ENCODE data around the gene SEMA3D. TPM values are rescaled to one million over a fixed set of nuclear protein-coding genes. Genes with fewer than 3 reads are reported as not detected.

Gene SEMA3D
- total and polyA plus RNA-seq, 2 donors (not counting 1 experiment from before 2014, with no cell fraction given) = 0.46 to 0.59 TPM

- no peaks in the 10 kb centered on the region for H3K9me3 ChIP-seq (ENCODE audit: control extremely low read depth in 1 of 3, control insufficient read depth in 2 of 3, insufficient read depth in 1 of 3, low read length in 2 of 3)
- no peak for ATAC-seq (ENCODE audit: low read depth)
- H3K4me1 ChIP-seq (ENCODE audit: control insufficient read depth in 2 of 2, insufficient read depth in 2 of 2, low read length in 2 of 2) = no peaks in the 10 kb centered on the region
- no peaks in the 10 kb centered on the region for H3K36me3 ChIP-seq (replicated peaks in 1 of 2; ENCODE audit: control extremely low read depth in 1 of 2, control insufficient read depth in 1 of 2, extremely low read depth in 1 of 2, insufficient read depth in 2 of 2, low read length in 1 of 2)
- no peak overlapping the region for H3K27ac ChIP-seq (ENCODE audit: low read length in 2 of 2)
- no peaks in the 10 kb centered on the region for H4K20me1 ChIP-seq (ENCODE audit: control insufficient read depth, insufficient read depth, low read length, poor library complexity, severe bottlenecking)
- no peak overlapping the region for H3K27ac Mint-ChIP-seq
- no peak for DNase-seq
- no peaks in the 10 kb centered on the region for H3K27me3 ChIP-seq (replicated peaks in 1 of 4; ENCODE audit: control extremely low read depth in 1 of 4, control insufficient read depth in 3 of 4, insufficient read depth in 4 of 4, low read length in 3 of 4)
- H3K4me2 ChIP-seq (replicated peaks; ENCODE audit: low read depth, low read length, poor library complexity, severe bottlenecking) = no peak overlapping the region
- H3K9ac ChIP-seq (ENCODE audit: low read length) = no peak overlapping the region
- H3K27me3 Mint-ChIP-seq = no peaks in the 10 kb centered on the region
- H3K9me3 Mint-ChIP-seq (ENCODE audit: insufficient read depth) = peaks cover 2% of the 10 kb centered on the region
- no peak overlapping the region for H2AFZ ChIP-seq (ENCODE audit: insufficient read depth, low read depth, low read length, poor library complexity, severe bottlenecking)
- no peak overlapping the region for H3K4me3 Mint-ChIP-seq
- intact Hi-C loops (cut with micrococcal nuclease) = no loop called here
- no peaks in the 10 kb centered on the region for H3K79me2 ChIP-seq (ENCODE audit: control insufficient read depth, insufficient read depth, low read length)
- no peaks in the 10 kb centered on the region for H3K4me1 Mint-ChIP-seq
- no CpG with 5 or more reads among the region's 1 CpG for WGBS (ENCODE audit: insufficient coverage)
- H3K4me3 ChIP-seq (ENCODE audit: control extremely low read depth in 1 of 5, extremely low read depth in 1 of 5, insufficient read depth in 1 of 5, low read depth in 2 of 5, low read length in 4 of 5) = no peak overlapping the region
- ChIA-PET CTCF (no interaction called here), POLR2A (no interaction called here)
- no peak for TF ChIP-seq CTCF (IDR thresholded peaks at IDR 0.05)
- TF ChIP-seq EZH2 (IDR thresholded peaks at IDR 0.05; ENCODE audit: borderline replicate concordance, insufficient read depth, low read depth, low read length, poor library complexity, severe bottlenecking) = no peak
Observed at GRCh38 chr7:84975586-84976185, 211.2 kb downstream of the SEMA3D start.

GRCh38 chr7:84971360-84971759 is 215.5 kb downstream of the SEMA3D start:
- Mint-ChIP-seq H3K9me3 (ENCODE audit: insufficient read depth) (peaks cover 2% of the 10 kb centered on the region), H3K4me3 (no peak overlapping the region), H3K4me1 (no peaks in the 10 kb centered on the region), H3K27ac (no peak overlapping the region), H3K27me3 (no peaks in the 10 kb centered on the region)
- no peak overlapping the region for H2AFZ ChIP-seq (ENCODE audit: insufficient read depth, low read depth, low read length, poor library complexity, severe bottlenecking)
- H3K27ac ChIP-seq (ENCODE audit: low read length in 2 of 2) = no peak overlapping the region
- H3K4me2 ChIP-seq (replicated peaks; ENCODE audit: low read depth, low read length, poor library complexity, severe bottlenecking) = no peak overlapping the region
- peaks cover 0 to 3% (median 0%) of the 10 kb centered on the region in 3 donors for H3K9me3 ChIP-seq (ENCODE audit: control extremely low read depth in 1 of 3, control insufficient read depth in 2 of 3, insufficient read depth in 1 of 3, low read length in 2 of 3)
- no peaks in the 10 kb centered on the region for H4K20me1 ChIP-seq (ENCODE audit: control insufficient read depth, insufficient read depth, low read length, poor library complexity, severe bottlenecking)
- no peak overlapping the region for H3K4me3 ChIP-seq (ENCODE audit: control extremely low read depth in 1 of 5, extremely low read depth in 1 of 5, insufficient read depth in 1 of 5, low read depth in 2 of 5, low read length in 4 of 5)
- DNase-seq (no peak), ATAC-seq (ENCODE audit: low read depth) (no peak)
- no peaks in the 10 kb centered on the region for H3K36me3 ChIP-seq (replicated peaks in 1 of 2; ENCODE audit: control extremely low read depth in 1 of 2, control insufficient read depth in 1 of 2, extremely low read depth in 1 of 2, insufficient read depth in 2 of 2, low read length in 1 of 2)
- H3K9ac ChIP-seq (ENCODE audit: low read length) = no peak overlapping the region
- POLR2A ChIA-PET = no interaction called here
- CTCF ChIA-PET = no interaction called here
- no peaks in the 10 kb centered on the region for H3K27me3 ChIP-seq (replicated peaks in 1 of 4; ENCODE audit: control extremely low read depth in 1 of 4, control insufficient read depth in 3 of 4, insufficient read depth in 4 of 4, low read length in 3 of 4)
- intact Hi-C loops (cut with micrococcal nuclease) = no loop called here
- no peaks in the 10 kb centered on the region for H3K79me2 ChIP-seq (ENCODE audit: control insufficient read depth, insufficient read depth, low read length)
- H3K4me1 ChIP-seq (ENCODE audit: control insufficient read depth in 2 of 2, insufficient read depth in 2 of 2, low read length in 2 of 2) = no peaks in the 10 kb centered on the region
- WGBS (ENCODE audit: insufficient coverage) = no CpG with 5 or more reads among the region's 1 CpG
- TF ChIP-seq EZH2 (IDR thresholded peaks at IDR 0.05; ENCODE audit: borderline replicate concordance, insufficient read depth, low read depth, low read length, poor library complexity, severe bottlenecking) (no peak), CTCF (IDR thresholded peaks at IDR 0.05) (no peak)

Data from B cell (primary cell).